ENCODE data around the gene UCN2.

The UCN2 gene

DNA sequence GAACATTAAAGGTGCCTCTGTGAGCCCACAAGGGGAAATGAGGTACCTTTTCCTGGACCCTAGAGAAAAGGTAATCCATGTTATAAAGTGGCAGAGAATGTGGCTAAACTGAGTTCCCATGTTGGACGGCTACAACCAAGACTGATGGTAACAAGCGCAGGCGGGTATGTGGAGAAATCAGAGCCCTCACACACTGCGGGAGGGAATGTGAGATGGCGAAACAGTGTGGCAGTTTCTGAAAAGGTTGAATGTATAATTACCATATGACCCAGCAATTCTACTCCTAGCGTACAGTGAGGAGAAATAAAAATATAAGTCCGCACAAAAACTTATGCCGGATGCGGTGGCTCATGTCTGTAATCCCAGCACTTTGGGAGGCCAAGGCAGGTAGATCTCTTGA, 35.5 kb downstream of the UCN2 start:
- TF ChIP-seq, protein P1, sequence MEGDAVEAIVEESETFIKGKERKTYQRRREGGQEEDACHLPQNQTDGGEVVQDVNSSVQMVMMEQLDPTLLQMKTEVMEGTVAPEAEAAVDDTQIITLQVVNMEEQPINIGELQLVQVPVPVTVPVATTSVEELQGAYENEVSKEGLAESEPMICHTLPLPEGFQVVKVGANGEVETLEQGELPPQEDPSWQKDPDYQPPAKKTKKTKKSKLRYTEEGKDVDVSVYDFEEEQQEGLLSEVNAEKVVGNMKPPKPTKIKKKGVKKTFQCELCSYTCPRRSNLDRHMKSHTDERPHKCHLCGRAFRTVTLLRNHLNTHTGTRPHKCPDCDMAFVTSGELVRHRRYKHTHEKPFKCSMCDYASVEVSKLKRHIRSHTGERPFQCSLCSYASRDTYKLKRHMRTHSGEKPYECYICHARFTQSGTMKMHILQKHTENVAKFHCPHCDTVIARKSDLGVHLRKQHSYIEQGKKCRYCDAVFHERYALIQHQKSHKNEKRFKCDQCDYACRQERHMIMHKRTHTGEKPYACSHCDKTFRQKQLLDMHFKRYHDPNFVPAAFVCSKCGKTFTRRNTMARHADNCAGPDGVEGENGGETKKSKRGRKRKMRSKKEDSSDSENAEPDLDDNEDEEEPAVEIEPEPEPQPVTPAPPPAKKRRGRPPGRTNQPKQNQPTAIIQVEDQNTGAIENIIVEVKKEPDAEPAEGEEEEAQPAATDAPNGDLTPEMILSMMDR (IDR thresholded peaks at IDR 0.05; ENCODE audit: insufficient read depth, low read depth, low read length, missing control alignments), result no peak
- H3K4me3 ChIP-seq (ENCODE audit: low read depth, low read length), result no peak overlapping the region
- no peak for DNase-seq (ENCODE audit: low read depth)

DNA sequence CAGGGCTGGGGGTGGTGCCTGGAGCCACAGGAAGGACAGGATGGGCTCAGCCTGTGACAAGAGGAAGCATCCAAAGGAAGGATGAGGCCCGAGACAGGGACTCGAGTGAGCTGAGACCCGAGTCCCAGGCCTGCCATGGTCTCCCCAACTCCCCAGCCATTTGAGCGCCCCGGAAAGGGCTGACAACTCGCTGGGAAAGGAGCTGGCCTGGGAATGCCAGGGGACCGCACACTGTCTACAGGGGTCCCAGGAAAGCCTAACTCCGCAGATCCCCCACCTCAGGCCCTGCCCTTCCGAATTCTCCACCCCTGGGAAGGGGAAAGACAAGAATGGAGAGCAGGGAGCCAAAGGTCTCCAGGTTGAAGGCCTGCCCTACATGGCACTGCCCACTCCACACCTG, 38.6 kb downstream of the UCN2 start:
- no peak overlapping the region for H3K4me3 ChIP-seq (ENCODE audit: low read depth, low read length)
- DNase-seq (ENCODE audit: low read depth), result no peak
- TF ChIP-seq, protein P1 (IDR thresholded peaks at IDR 0.05; ENCODE audit: insufficient read depth, low read depth, low read length, missing control alignments), result no peak

DNA sequence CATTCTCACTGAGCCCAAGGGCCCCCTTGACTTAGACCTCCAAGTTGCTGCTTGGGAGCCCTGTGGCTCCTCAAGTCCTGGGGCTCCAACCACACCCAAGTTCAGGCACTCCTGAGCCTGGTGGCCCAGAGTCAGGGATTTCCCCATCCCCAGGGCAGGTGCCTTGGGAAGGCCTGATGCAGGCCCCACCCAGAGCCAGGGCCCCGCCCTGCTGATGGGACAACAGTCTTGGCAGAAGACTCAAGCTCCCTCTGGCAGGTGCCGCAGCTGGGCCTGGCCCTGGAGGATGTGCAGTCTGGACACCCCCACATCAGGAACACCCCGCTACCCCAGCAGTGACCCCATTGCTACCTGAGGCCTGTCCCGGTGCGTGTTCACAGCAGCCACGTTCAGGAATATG, 41.9 kb downstream of the UCN2 start:
- no peak for DNase-seq (ENCODE audit: low read depth)
- no peak overlapping the region for H3K4me3 ChIP-seq (ENCODE audit: low read depth, low read length)
- TF ChIP-seq, protein P1 (IDR thresholded peaks at IDR 0.05; ENCODE audit: insufficient read depth, low read depth, low read length, missing control alignments), result no peak

DNA sequence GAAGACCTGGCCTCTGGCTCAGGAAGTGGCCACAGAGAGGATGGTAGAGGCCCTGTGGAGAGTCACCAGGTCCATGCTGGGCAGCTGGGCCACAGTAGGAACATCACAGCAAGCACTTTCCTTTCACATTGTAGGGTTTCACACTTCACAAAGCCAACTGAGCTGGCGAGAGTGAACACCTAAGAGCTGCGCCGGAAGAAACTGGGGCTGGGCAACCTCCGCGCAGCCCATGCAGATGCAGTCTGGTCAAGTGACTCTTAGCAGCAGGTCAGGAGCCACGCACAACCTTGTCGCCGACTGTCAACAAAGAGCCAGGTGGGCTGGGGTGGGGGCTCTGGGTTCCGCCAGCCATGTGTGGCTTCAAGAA, 44.3 kb downstream of the UCN2 start:
- DNase-seq (ENCODE audit: low read depth), result no peak
- no peak overlapping the region for H3K4me3 ChIP-seq (ENCODE audit: low read depth, low read length)
- TF ChIP-seq, protein P1 (IDR thresholded peaks at IDR 0.05; ENCODE audit: insufficient read depth, low read depth, low read length, missing control alignments), result no peak

DNA sequence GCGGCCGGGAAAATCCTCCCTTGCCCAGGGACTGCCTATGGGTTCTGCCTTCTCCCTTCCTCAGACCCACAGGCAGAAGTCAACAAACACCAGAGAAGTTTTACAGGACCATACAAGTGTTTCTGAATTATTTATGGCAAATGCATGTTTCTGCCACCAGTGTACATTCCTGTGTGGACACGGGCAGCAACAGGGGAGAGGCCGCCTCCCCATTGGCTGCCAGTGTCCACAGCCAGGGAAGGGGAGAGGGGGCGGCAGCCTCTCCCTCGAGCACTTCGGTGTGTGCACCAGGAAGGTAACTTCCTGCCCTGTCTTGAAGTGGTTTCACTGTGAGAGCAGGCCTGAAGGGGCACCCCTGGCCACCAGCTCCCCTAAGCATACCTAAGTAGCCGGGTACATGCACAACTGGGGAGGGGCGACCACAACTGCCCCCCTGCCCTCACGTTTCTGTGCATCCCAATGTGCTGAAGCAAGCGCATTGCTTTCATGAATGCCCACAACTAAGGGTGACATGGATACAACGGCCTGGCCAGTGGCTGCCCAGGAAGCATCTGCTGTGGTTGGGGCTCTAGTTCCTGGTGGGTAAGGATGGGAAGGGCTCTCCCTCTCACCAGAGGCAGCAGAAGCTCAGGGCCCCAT, 44.8 kb downstream of the UCN2 start:
- DNase-seq (ENCODE audit: low read depth), result no peak
- TF ChIP-seq, protein P1 (IDR thresholded peaks at IDR 0.05; ENCODE audit: insufficient read depth, low read depth, low read length, missing control alignments), result no peak
- no peak overlapping the region for H3K4me3 ChIP-seq (ENCODE audit: low read depth, low read length)

DNA sequence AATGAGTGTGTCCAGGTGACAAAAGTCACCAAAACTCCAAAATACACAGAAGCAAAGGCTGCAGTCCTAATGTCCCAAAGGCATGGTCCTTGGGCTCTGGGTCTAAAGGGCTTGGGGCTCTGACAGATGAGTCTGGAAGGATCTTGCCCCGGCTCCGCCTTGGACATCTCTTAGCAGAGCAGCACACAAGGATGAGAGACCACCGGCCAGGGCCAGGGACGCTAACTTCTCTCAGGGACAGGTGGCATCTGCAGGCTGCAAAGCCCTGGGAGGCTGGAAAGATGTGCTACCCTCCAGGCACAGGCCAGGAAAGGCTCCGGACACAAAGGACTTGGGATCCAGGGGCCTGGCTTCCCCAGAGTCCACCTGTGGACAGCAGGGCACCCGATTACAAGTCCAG, 45.5 kb downstream of the UCN2 start:
- no peak overlapping the region for H3K4me3 ChIP-seq (ENCODE audit: low read depth, low read length)
- TF ChIP-seq, protein P1 (IDR thresholded peaks at IDR 0.05; ENCODE audit: insufficient read depth, low read depth, low read length, missing control alignments), result no peak
- DNase-seq (ENCODE audit: low read depth), result no peak

DNA sequence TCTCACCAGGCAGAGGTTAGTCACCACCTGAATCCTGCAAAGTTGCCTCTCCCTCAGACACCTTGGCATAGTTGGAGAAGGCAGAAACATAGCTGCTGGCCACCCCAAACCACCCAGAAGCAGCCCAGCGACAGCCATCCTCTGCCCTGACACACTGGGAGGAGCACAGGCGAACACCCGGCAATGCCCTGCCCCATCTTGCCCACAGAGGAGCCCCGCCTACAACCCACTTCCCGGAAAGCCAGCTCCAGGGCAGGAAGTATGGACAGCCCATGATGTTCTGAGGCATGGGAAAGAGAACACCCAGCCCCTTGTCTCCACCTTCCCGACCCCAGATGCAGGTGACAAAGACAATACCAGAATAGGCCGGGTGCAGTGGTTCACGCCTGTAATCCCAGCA, 47.0 kb downstream of the UCN2 start:
- TF ChIP-seq, protein P1 (IDR thresholded peaks at IDR 0.05; ENCODE audit: insufficient read depth, low read depth, low read length, missing control alignments), result no peak
- no peak overlapping the region for H3K4me3 ChIP-seq (ENCODE audit: low read depth, low read length)
- no peak for DNase-seq (ENCODE audit: low read depth)
